ENCODE measurements around the gene NHLRC1. TPM values are rescaled to one million over a fixed set of nuclear protein-coding genes. Genes with fewer than 3 reads are reported as not detected.

NHLRC1 gene
- total and polyA plus RNA-seq, 2 of the 13 experiments (the other 11 are each of a cell fraction or from before 2014, with no cell fraction given) = 0.04 to 0.11 TPM

DNA sequence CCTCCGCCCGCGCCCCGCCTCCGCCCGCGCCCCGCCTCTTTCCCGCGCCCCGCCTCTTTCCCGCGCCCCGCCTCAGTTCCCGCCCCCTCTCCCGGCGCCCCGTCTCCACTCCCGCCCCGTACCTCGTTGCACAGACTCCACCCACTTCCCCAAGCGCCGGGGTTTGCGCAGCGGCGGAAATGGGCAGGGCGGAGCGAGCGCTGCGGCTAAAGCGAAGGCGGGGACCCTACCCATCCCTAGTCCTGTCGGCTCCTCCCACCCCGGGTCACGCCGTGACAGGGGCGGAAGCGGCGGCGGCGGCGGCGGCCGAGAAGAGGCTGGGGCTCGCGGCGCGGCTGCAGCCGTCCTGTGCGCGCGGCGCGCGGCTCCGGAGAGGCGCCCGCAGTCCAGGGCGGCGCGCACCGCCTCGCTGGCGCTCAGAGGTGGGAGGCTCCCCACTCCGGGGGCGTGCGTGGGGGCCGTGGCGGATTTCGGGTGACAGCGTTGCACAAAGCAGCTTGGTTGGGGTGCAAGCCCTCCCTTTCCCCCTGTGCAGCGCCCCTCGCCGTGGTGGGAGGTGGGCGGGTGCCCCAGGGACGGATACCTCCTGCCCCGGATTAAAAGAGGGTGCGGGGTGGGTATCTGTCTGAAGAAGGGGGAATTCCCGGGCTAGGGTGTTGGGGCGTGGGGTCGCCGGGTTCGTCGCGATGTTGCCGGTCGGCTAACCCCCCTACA lies 32.8 kb upstream of the NHLRC1 start, which contains the start of gene KDM1B (continued):
- TF ChIP-seq ZNF766 (CRISPR knock-in tag; IDR thresholded peaks at IDR 0.05; ENCODE audit: borderline replicate concordance) (0 out of 2 replicates have a peak, but pooled peaks have one; percentile 24), ZSCAN22 (CRISPR knock-in tag; IDR thresholded peaks at IDR 0.05) (no peak), HNRNPUL1 (IDR thresholded peaks at IDR 0.05; ENCODE audit: low read depth, low read length) (no peak), ZNF777 (CRISPR knock-in tag; IDR thresholded peaks at IDR 0.05) (peak; percentile 72; the same call in 1 of the 2 replicates), ZNF792 (CRISPR knock-in tag; IDR thresholded peaks at IDR 0.05) (peak; percentile 58; the same call in 1 of the 2 replicates), BRCA1 (CRISPR knock-in tag; IDR thresholded peaks at IDR 0.05) (no peak), STAT5B (CRISPR knock-in tag; IDR thresholded peaks at IDR 0.05) (no peak), THYN1 (CRISPR knock-in tag; IDR thresholded peaks at IDR 0.05; ENCODE audit: borderline replicate concordance, low read depth) (no peak), SNAPC2 (CRISPR knock-in tag; IDR thresholded peaks at IDR 0.05) (no peak), EZH2 (conservative IDR thresholded peaks at IDR 0.05; ENCODE audit: low read depth, low read length) (no peak), KLF13 (CRISPR knock-in tag; IDR thresholded peaks at IDR 0.05) (0 out of 2 replicates have a peak, but pooled peaks have one; percentile 81), RCOR2 (CRISPR knock-in tag; IDR thresholded peaks at IDR 0.05) (no peak), SATB2 (CRISPR knock-in tag; IDR thresholded peaks at IDR 0.05) (no peak), NONO (IDR thresholded peaks at IDR 0.05) (no peak), NONO (CRISPR knock-in tag; conservative IDR thresholded peaks at IDR 0.05) (peak; percentile 85), RBFOX2 (IDR thresholded peaks at IDR 0.05; ENCODE audit: low read depth, low read length) (peak; percentile 85), HIVEP1 (CRISPR knock-in tag; IDR thresholded peaks at IDR 0.05) (peak; percentile 21; the same call in 1 of the 2 replicates), ARNT (IDR thresholded peaks at IDR 0.05) (no peak), ZNF24 (IDR thresholded peaks at IDR 0.05) (no peak)
- TF ChIP-seq, protein P1, sequence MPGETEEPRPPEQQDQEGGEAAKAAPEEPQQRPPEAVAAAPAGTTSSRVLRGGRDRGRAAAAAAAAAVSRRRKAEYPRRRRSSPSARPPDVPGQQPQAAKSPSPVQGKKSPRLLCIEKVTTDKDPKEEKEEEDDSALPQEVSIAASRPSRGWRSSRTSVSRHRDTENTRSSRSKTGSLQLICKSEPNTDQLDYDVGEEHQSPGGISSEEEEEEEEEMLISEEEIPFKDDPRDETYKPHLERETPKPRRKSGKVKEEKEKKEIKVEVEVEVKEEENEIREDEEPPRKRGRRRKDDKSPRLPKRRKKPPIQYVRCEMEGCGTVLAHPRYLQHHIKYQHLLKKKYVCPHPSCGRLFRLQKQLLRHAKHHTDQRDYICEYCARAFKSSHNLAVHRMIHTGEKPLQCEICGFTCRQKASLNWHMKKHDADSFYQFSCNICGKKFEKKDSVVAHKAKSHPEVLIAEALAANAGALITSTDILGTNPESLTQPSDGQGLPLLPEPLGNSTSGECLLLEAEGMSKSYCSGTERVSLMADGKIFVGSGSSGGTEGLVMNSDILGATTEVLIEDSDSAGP (CRISPR knock-in tag; IDR thresholded peaks at IDR 0.05; ENCODE audit: borderline replicate concordance) = no peak
- TF ChIP-seq, protein P2, sequence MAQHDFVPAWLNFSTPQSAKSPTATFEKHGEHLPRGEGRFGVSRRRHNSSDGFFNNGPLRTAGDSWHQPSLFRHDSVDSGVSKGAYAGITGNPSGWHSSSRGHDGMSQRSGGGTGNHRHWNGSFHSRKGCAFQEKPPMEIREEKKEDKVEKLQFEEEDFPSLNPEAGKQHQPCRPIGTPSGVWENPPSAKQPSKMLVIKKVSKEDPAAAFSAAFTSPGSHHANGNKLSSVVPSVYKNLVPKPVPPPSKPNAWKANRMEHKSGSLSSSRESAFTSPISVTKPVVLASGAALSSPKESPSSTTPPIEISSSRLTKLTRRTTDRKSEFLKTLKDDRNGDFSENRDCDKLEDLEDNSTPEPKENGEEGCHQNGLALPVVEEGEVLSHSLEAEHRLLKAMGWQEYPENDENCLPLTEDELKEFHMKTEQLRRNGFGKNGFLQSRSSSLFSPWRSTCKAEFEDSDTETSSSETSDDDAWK (CRISPR knock-in tag; IDR thresholded peaks at IDR 0.05) = no peak
- TF ChIP-seq, protein P3, sequence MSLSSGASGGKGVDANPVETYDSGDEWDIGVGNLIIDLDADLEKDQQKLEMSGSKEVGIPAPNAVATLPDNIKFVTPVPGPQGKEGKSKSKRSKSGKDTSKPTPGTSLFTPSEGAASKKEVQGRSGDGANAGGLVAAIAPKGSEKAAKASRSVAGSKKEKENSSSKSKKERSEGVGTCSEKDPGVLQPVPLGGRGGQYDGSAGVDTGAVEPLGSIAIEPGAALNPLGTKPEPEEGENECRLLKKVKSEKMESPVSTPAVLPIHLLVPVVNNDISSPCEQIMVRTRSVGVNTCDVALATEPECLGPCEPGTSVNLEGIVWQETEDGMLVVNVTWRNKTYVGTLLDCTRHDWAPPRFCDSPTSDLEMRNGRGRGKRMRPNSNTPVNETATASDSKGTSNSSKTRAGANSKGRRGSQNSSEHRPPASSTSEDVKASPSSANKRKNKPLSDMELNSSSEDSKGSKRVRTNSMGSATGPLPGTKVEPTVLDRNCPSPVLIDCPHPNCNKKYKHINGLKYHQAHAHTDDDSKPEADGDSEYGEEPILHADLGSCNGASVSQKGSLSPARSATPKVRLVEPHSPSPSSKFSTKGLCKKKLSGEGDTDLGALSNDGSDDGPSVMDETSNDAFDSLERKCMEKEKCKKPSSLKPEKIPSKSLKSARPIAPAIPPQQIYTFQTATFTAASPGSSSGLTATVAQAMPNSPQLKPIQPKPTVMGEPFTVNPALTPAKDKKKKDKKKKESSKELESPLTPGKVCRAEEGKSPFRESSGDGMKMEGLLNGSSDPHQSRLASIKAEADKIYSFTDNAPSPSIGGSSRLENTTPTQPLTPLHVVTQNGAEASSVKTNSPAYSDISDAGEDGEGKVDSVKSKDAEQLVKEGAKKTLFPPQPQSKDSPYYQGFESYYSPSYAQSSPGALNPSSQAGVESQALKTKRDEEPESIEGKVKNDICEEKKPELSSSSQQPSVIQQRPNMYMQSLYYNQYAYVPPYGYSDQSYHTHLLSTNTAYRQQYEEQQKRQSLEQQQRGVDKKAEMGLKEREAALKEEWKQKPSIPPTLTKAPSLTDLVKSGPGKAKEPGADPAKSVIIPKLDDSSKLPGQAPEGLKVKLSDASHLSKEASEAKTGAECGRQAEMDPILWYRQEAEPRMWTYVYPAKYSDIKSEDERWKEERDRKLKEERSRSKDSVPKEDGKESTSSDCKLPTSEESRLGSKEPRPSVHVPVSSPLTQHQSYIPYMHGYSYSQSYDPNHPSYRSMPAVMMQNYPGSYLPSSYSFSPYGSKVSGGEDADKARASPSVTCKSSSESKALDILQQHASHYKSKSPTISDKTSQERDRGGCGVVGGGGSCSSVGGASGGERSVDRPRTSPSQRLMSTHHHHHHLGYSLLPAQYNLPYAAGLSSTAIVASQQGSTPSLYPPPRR (CRISPR knock-in tag; IDR thresholded peaks at IDR 0.05; ENCODE audit: borderline replicate concordance) = no peak
- TF ChIP-seq, protein P4, sequence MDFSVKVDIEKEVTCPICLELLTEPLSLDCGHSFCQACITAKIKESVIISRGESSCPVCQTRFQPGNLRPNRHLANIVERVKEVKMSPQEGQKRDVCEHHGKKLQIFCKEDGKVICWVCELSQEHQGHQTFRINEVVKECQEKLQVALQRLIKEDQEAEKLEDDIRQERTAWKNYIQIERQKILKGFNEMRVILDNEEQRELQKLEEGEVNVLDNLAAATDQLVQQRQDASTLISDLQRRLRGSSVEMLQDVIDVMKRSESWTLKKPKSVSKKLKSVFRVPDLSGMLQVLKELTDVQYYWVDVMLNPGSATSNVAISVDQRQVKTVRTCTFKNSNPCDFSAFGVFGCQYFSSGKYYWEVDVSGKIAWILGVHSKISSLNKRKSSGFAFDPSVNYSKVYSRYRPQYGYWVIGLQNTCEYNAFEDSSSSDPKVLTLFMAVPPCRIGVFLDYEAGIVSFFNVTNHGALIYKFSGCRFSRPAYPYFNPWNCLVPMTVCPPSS (IDR thresholded peaks at IDR 0.05) = no peak
